HG02571 (cell line): Measurements from ENCODE around the gene AIDA.
"Not testable (repeated sequence)": the region's sequence is repeated elsewhere in the genome, so short reads cannot be mapped to it uniquely, and the experiment has no call there.

Source experiments
- ATAC-seq: cut with Tn5 transposase; IDR thresholded peaks from one replicate; pipeline ENCODE4 v1.9.1; 2021; ENCODE audit warnings: mild to moderate bottlenecking, moderate library complexity; ENCODE audit not compliant: unreplicated experiment

The AIDA gene

GRCh38 chr1:222713091-222713961, 1.0 kb upstream of the AIDA start:
- ATAC-seq = peak; percentile 65

GRCh38 chr1:222711319-222712252, 705 bp downstream of the AIDA start:
- peak; percentile 30 for ATAC-seq

- ATAC-seq = no peak
These were observed 2.6 kb downstream of the AIDA start for GRCh38 chr1:222709700-222710153.

GRCh38 chr1:222706815-222707214, 5.5 kb downstream of the AIDA start:
- no peak for ATAC-seq

GRCh38 chr1:222704260-222704659, 8.0 kb downstream of the AIDA start:
- no peak for ATAC-seq

- no peak for ATAC-seq
These were observed 10.1 kb downstream of the AIDA start for GRCh38 chr1:222702210-222702609.

- ATAC-seq = no peak
These were observed 14.5 kb downstream of the AIDA start for GRCh38 chr1:222697826-222698225.

GRCh38 chr1:222697203-222697602, 15.1 kb downstream of the AIDA start:
- no peak for ATAC-seq

GRCh38 chr1:222696741-222697140, 15.6 kb downstream of the AIDA start:
- no peak for ATAC-seq

GRCh38 chr1:222694927-222695326, 17.4 kb downstream of the AIDA start:
- no peak for ATAC-seq

- no peak for ATAC-seq
These were observed 21.3 kb downstream of the AIDA start for GRCh38 chr1:222691016-222691415.

- no peak for ATAC-seq
These were observed 32.2 kb downstream of the AIDA start for GRCh38 chr1:222680080-222680479.

- ATAC-seq = no peak
These were observed 42.2 kb downstream of the AIDA start for GRCh38 chr1:222670110-222670509.

- ATAC-seq = not testable (repeated sequence)
These were observed 43.2 kb downstream of the AIDA start for GRCh38 chr1:222669107-222669506.

GRCh38 chr1:222668184-222668583, 44.1 kb downstream of the AIDA start:
- not testable (repeated sequence) for ATAC-seq

GRCh38 chr1:222665964-222666363, 46.3 kb downstream of the AIDA start:
- no peak for ATAC-seq

- ATAC-seq = no peak
These were observed 48.8 kb downstream of the AIDA start for GRCh38 chr1:222663431-222663934.

- ATAC-seq = no peak
These were observed 54.4 kb downstream of the AIDA start for GRCh38 chr1:222657899-222658298.

- ATAC-seq = no peak
These were observed 55.7 kb downstream of the AIDA start for GRCh38 chr1:222656391-222657155.

GRCh38 chr1:222654849-222655248, 57.4 kb downstream of the AIDA start:
- peak; percentile 96 for ATAC-seq
